ENCODE measurements around the gene SPRYD3.

DNA sequence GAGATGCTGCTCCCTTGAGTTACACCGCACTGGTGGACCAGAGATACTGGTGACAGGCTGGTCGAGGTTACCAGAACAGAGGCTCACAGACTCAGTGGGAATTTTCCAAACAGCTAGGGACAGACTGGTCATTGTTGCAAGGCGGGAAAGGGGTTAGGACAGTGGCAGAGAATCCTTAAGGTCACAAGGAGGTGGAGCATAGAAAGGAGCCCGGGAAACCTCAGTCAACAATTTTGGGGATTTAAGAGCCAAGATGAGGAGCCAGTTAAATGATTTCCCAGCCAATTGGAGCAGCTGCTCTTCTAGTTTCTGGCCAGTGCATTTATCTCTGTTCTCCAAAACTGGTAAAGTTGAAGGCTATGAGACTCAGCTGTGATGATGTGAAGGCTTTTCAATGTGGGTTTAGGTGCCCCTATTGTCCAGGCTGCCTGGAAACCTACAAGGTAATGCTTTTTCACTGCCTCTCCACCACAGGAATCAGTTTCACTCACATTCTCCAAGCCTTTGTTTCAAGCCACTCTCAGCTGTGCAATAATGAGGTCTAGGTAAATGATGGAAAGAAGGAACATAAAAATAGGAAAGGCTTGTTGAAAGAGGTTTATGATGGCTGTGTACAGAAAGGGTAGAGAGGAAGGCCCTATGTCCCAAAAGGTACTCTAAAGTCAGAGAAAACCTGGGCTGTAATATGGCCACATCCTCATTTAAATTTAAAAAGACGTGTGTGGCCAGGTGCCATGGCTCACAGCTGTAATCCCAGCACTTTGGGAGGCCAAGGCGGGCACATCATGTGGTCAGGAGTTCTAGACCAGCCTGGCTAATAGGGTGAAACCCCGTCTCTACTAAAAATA is 36.4 kb downstream of the SPRYD3 start:
- TF ChIP-seq, protein P1, sequence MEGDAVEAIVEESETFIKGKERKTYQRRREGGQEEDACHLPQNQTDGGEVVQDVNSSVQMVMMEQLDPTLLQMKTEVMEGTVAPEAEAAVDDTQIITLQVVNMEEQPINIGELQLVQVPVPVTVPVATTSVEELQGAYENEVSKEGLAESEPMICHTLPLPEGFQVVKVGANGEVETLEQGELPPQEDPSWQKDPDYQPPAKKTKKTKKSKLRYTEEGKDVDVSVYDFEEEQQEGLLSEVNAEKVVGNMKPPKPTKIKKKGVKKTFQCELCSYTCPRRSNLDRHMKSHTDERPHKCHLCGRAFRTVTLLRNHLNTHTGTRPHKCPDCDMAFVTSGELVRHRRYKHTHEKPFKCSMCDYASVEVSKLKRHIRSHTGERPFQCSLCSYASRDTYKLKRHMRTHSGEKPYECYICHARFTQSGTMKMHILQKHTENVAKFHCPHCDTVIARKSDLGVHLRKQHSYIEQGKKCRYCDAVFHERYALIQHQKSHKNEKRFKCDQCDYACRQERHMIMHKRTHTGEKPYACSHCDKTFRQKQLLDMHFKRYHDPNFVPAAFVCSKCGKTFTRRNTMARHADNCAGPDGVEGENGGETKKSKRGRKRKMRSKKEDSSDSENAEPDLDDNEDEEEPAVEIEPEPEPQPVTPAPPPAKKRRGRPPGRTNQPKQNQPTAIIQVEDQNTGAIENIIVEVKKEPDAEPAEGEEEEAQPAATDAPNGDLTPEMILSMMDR (conservative IDR thresholded peaks at IDR 0.05; ENCODE audit: low read depth in 2 of 2), result no peak
- TF ChIP-seq EZH2 (IDR thresholded peaks at IDR 0.05; ENCODE audit: low read depth, unreplicated experiment), result no peak
- TF ChIP-seq POLR2AphosphoS5 (IDR thresholded peaks at IDR 0.05; ENCODE audit: low read depth), result peak; percentile 18
- TF ChIP-seq, protein P2, sequence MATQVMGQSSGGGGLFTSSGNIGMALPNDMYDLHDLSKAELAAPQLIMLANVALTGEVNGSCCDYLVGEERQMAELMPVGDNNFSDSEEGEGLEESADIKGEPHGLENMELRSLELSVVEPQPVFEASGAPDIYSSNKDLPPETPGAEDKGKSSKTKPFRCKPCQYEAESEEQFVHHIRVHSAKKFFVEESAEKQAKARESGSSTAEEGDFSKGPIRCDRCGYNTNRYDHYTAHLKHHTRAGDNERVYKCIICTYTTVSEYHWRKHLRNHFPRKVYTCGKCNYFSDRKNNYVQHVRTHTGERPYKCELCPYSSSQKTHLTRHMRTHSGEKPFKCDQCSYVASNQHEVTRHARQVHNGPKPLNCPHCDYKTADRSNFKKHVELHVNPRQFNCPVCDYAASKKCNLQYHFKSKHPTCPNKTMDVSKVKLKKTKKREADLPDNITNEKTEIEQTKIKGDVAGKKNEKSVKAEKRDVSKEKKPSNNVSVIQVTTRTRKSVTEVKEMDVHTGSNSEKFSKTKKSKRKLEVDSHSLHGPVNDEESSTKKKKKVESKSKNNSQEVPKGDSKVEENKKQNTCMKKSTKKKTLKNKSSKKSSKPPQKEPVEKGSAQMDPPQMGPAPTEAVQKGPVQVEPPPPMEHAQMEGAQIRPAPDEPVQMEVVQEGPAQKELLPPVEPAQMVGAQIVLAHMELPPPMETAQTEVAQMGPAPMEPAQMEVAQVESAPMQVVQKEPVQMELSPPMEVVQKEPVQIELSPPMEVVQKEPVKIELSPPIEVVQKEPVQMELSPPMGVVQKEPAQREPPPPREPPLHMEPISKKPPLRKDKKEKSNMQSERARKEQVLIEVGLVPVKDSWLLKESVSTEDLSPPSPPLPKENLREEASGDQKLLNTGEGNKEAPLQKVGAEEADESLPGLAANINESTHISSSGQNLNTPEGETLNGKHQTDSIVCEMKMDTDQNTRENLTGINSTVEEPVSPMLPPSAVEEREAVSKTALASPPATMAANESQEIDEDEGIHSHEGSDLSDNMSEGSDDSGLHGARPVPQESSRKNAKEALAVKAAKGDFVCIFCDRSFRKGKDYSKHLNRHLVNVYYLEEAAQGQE (IDR thresholded peaks at IDR 0.05; ENCODE audit: unreplicated experiment), result no peak
- TF ChIP-seq NANOG (IDR thresholded peaks at IDR 0.05; ENCODE audit: borderline replicate concordance), result no peak
- TF ChIP-seq, protein P3, sequence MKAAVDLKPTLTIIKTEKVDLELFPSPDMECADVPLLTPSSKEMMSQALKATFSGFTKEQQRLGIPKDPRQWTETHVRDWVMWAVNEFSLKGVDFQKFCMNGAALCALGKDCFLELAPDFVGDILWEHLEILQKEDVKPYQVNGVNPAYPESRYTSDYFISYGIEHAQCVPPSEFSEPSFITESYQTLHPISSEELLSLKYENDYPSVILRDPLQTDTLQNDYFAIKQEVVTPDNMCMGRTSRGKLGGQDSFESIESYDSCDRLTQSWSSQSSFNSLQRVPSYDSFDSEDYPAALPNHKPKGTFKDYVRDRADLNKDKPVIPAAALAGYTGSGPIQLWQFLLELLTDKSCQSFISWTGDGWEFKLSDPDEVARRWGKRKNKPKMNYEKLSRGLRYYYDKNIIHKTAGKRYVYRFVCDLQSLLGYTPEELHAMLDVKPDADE (IDR thresholded peaks at IDR 0.05), result no peak
- no peak for TF ChIP-seq EZH2phosphoT487 (IDR thresholded peaks at IDR 0.05; ENCODE audit: unreplicated experiment)
- no peak for TF ChIP-seq JUNB (IDR thresholded peaks at IDR 0.05; ENCODE audit: unreplicated experiment)
- no peak for TF ChIP-seq ZNF114 (CRISPR knock-in tag; IDR thresholded peaks at IDR 0.05)

Measured in GM23338 (cell line).